GM06990 (cell line): Measurements from ENCODE around the gene MGAT5B.
"Not testable (repeated sequence)": the region's sequence is repeated elsewhere in the genome, so short reads cannot be mapped to it uniquely, and the experiment has no call there.

Source experiments
- DNase-seq: peaks from one replicate; pipeline ENCODE4 v3.0.0-alpha.2; 2011; ENCODE audit not compliant: insufficient read length; ENCODE audit errors: extremely low read depth
- H3K27me3 ChIP-seq: replicated peaks from 2 replicates; pipeline ENCODE4 v1.6.0; 2011; ENCODE audit warnings: low read length; ENCODE audit not compliant: control insufficient read depth, insufficient read depth
- H3K36me3 ChIP-seq: 2 replicates; pipeline ENCODE4 v1.5.1; 2011; ENCODE audit warnings: low read length; ENCODE audit not compliant: control insufficient read depth, insufficient read depth
- H3K4me3 ChIP-seq: replicated peaks from 2 replicates; pipeline ENCODE4 v1.5.1; 2011; ENCODE audit warnings: low read depth, mild to moderate bottlenecking, control low read depth, low read length
- CTCF ChIP-seq: IDR thresholded peaks from 2 replicates; pipeline ENCODE4 v1.5.1; 2011; ENCODE audit warnings: low read length, control low read depth, mild to moderate bottlenecking, inconsistent platforms; ENCODE audit not compliant: insufficient read depth, poor library complexity, severe bottlenecking

The MGAT5B gene

DNA sequence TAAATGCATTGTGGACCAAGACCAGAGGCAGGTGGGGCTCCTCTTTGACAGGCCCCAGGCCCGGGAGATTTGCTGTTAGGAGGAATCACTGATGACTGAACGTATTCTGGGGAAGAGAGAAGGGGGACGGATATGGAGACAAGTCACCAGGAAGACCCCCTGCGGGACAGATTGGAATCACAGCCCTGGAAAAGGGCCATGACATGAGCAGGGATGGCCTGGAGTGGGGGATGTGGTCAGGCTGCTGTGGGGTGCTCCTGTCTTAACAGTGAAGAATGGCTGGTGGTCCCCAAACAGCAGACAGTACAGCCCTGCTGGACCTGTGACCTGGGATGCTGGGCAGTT is 23.7 kb upstream of the MGAT5B start:
- Histone ChIP-seq H3K36me3 (no peaks in the 10 kb centered on the region), H3K27me3 (peaks cover 5% of the 10 kb centered on the region), H3K4me3 (no peak overlapping the region)
- no peak for DNase-seq
- no peak for TF ChIP-seq CTCF

- no peak for DNase-seq
- H3K27me3 ChIP-seq: peaks cover 5% of the 10 kb centered on the region
- H3K36me3 ChIP-seq: no peaks in the 10 kb centered on the region
- no peak for TF ChIP-seq CTCF
- no peak overlapping the region for H3K4me3 ChIP-seq
These were observed 23.4 kb upstream of the MGAT5B start for GRCh38 chr17:76844846-76845245.

DNA sequence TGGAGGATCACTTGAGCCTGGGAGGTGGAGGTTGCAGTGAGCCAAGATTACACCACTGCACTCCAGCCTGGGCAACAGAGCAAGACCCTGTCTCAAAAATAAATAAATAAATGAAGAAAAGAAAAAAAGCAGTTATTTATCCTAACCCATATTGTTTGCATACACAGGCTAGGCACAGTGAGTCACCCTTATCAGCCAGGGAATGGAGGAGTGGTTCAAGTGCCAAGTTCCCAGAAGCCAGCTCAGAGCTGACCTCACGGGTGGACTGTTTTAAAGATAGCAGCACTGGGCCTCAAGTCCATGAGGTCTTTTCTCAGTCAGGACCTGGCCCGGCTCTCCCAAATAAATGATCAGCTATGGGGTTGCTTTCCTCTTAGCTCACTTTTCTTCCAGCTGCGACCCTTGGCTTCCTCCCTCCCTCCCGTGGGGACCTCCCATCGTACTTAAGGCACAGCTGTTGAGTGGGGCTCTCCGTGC is 22.6 kb upstream of the MGAT5B start:
- Histone ChIP-seq H3K36me3 (no peaks in the 10 kb centered on the region), H3K27me3 (peaks cover 5% of the 10 kb centered on the region), H3K4me3 (no peak overlapping the region)
- no peak for DNase-seq
- no peak for TF ChIP-seq CTCF

- Histone ChIP-seq H3K4me3 (no peak overlapping the region), H3K27me3 (peaks cover 5% of the 10 kb centered on the region), H3K36me3 (no peaks in the 10 kb centered on the region)
- no peak for DNase-seq
- TF ChIP-seq CTCF: no peak
These were observed 21.2 kb upstream of the MGAT5B start for GRCh38 chr17:76847031-76847430.

GRCh38 chr17:76848670-76849069 is 19.5 kb upstream of the MGAT5B start:
- Histone ChIP-seq H3K4me3 (no peak overlapping the region), H3K27me3 (peaks cover 5% of the 10 kb centered on the region)

DNA sequence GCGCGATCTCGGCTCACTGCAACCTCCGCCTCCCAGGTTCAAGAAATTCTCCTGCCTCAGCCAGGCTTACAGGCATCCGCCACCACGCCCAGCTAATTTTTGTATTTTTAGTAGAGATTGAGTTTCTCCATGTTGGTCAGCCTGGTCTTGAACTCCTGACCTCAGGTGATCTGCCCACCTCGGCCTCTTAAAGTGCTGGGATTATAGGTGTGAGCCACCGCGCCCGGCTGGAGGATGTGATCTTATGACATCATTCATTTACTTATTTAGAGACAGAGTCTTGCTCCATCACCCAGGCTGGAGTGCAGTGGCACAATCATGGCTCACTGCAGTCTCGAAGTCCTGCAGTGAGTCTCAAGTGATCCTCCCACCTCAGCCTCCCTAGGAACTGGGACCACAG is 19.0 kb upstream of the MGAT5B start:
- not testable (repeated sequence) for H3K27me3 ChIP-seq, H3K4me3 ChIP-seq, DNase-seq

More at GRCh38 chr17:76848670-76849069, 19.5 kb upstream of the MGAT5B start:
- no peaks in the 10 kb centered on the region for H3K36me3 ChIP-seq
- no peak for TF ChIP-seq CTCF
- DNase-seq: no peak

More for the DNA sequence above, 19.0 kb upstream of the MGAT5B start:
- not testable (repeated sequence) for H3K36me3 ChIP-seq
